Upper lobe of right lung (tissue), 1 donor: Measurements from ENCODE around the gene NCKAP5. TPM values are rescaled to one million over a fixed set of nuclear protein-coding genes. Genes with fewer than 3 reads are reported as not detected.

Experiments
- ATAC-seq: fragments of 200-7000 bp; cut with Tn5 transposase; one replicate; pipeline ENCODE4 v1.9.1; 2020; ENCODE audit warnings: mild to moderate bottlenecking, moderate library complexity
- DNase-seq: peaks from one replicate; pipeline ENCODE4 v3.0.0-alpha.2; 2020
- H3K27ac ChIP-seq: fragments of 200-600 bp; one replicate; pipeline ENCODE4 v1.8.0; 2022
- H3K27me3 ChIP-seq: fragments of 200-600 bp; one replicate; pipeline ENCODE4 v1.8.0; 2022; ENCODE audit warnings: mild to moderate bottlenecking
- H3K36me3 ChIP-seq: fragments of 200-600 bp; one replicate; pipeline ENCODE4 v1.8.0; 2022
- H3K4me1 ChIP-seq: fragments of 200-600 bp; one replicate; pipeline ENCODE4 v1.8.0; 2022
- H3K4me3 ChIP-seq: fragments of 200-600 bp; one replicate; pipeline ENCODE4 v1.8.0; 2022; ENCODE audit warnings: mild to moderate bottlenecking
- H3K9me3 ChIP-seq: fragments of 200-600 bp; one replicate; pipeline ENCODE4 v1.8.0; 2022
- CTCF ChIP-seq: fragments of 200-600 bp; IDR thresholded peaks from one replicate; pipeline ENCODE4 v1.8.0; 2022; ENCODE audit warnings: antibody characterized with exemption
- intact Hi-C: fragments of 100-400 bp; cut with DNase I; formaldehyde crosslinking; loops from one replicate; pipeline ENCODE4 v1.11.0; 2022
- total RNA-seq: library from RNA; stranded (reverse); fragmentation: NEBNext Ultra II Directional; extraction: Animal tissue kit (Norgen Biotek cat#: 25700); gene quantifications from one replicate; pipeline ENCODE4 v1.2.1, GENCODE V29; 2021
- donor health status: DM: no; HTN: yes; CAD: no; lungs with severe emphysema.

The NCKAP5 gene
- total RNA-seq, 1 donor from 2014 or later, result 40.8 TPM

GRCh38 chr2:133369901-133370658, 198.2 kb downstream of the NCKAP5 start:
- Histone ChIP-seq H3K27ac (no peak overlapping the region), H3K4me3 (no peak overlapping the region), H3K4me1 (no peaks in the 10 kb centered on the region), H3K9me3 (no peaks in the 10 kb centered on the region), H3K36me3 (no peaks in the 10 kb centered on the region), H3K27me3 (no peaks in the 10 kb centered on the region)
- DNase-seq, result no peak
- TF ChIP-seq CTCF, result no peak
- intact Hi-C loops, result no loop called here
- ATAC-seq, result no peak

- intact Hi-C loops, result no loop called here
- no peaks in the 10 kb centered on the region for H3K9me3 ChIP-seq
- no peaks in the 10 kb centered on the region for H3K27me3 ChIP-seq
- DNase-seq (no peak), ATAC-seq (no peak)
- TF ChIP-seq CTCF, result no peak
- no peak overlapping the region for H3K27ac ChIP-seq
- H3K36me3 ChIP-seq, result no peaks in the 10 kb centered on the region
- no peak overlapping the region for H3K4me3 ChIP-seq
- no peaks in the 10 kb centered on the region for H3K4me1 ChIP-seq
Measured at GRCh38 chr2:133365117-133365516, 203.1 kb downstream of the NCKAP5 start.

- Histone ChIP-seq H3K27ac (no peak overlapping the region), H3K4me1 (no peaks in the 10 kb centered on the region), H3K36me3 (no peaks in the 10 kb centered on the region), H3K9me3 (no peaks in the 10 kb centered on the region), H3K27me3 (no peaks in the 10 kb centered on the region), H3K4me3 (no peak overlapping the region)
- ATAC-seq (no peak), DNase-seq (no peak)
- intact Hi-C loops, result no loop called here
- TF ChIP-seq CTCF, result no peak
Measured at GRCh38 chr2:133364636-133365035, 203.6 kb downstream of the NCKAP5 start.

- ATAC-seq, result no peak
- TF ChIP-seq CTCF, result no peak
- H3K27me3 ChIP-seq, result no peaks in the 10 kb centered on the region
- H3K9me3 ChIP-seq, result no peaks in the 10 kb centered on the region
- H3K4me1 ChIP-seq, result no peaks in the 10 kb centered on the region
- H3K4me3 ChIP-seq, result no peak overlapping the region
- no peak overlapping the region for H3K27ac ChIP-seq
- no peak for DNase-seq
- H3K36me3 ChIP-seq, result no peaks in the 10 kb centered on the region
- intact Hi-C loops, result no loop called here
Measured at GRCh38 chr2:133363884-133364283, 204.4 kb downstream of the NCKAP5 start.

- Histone ChIP-seq H3K27ac (no peak overlapping the region), H3K36me3 (no peaks in the 10 kb centered on the region), H3K27me3 (no peaks in the 10 kb centered on the region), H3K4me3 (no peak overlapping the region), H3K9me3 (no peaks in the 10 kb centered on the region), H3K4me1 (no peaks in the 10 kb centered on the region)
- no peak for DNase-seq
- ATAC-seq, result no peak
- intact Hi-C loops, result no loop called here
- no peak for TF ChIP-seq CTCF
Measured at GRCh38 chr2:133362061-133362476, 206.2 kb downstream of the NCKAP5 start.
